HG03175 (cell line): Measurements from ENCODE around the gene CHST9.
"Not testable (repeated sequence)": the region's sequence is repeated elsewhere in the genome, so short reads cannot be mapped to it uniquely, and the experiment has no call there.

Source experiments
- ATAC-seq: cut with Tn5 transposase; IDR thresholded peaks from one replicate; pipeline ENCODE4 v1.9.1; 2021; ENCODE audit warnings: mild to moderate bottlenecking, moderate library complexity; ENCODE audit not compliant: unreplicated experiment

CHST9 gene

DNA sequence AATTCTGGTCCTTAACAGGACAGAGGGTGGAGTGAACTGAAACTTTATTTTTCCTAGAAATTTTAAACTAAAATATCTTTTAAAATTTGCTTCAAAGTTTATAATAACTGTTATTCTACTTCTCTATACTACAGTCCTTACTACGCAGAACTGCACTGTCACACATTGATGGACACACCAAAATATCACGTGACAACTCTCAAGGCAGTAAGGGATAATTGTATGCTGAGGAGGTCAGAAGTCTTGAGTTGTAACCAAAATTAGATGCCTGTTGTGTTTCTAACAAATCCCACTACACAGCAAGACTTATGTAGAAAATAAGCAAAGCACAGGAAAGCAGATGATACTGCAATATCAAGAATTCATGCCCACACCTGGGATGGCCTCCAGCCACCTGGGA is 76.3 kb downstream of the CHST9 start:
- no peak for ATAC-seq

DNA sequence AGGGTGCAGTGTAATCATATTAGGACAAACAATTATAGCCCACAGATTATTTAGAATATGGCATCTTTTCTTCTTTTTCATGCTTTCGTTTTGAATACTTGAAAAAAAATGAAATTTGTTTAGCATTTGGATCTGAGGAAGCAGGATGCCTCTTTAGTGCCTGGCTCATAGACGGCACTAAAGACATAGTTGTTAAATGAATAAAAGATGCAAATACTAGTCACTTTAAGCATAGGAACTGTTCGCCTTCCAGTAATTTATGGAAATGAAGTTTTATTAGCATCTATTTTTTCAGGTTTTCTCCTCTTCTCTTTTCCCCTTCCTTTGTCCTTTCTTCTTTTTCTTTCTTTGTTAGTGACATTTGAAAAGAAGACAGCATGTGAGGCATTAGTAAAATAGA is 80.4 kb downstream of the CHST9 start:
- no peak for ATAC-seq

DNA sequence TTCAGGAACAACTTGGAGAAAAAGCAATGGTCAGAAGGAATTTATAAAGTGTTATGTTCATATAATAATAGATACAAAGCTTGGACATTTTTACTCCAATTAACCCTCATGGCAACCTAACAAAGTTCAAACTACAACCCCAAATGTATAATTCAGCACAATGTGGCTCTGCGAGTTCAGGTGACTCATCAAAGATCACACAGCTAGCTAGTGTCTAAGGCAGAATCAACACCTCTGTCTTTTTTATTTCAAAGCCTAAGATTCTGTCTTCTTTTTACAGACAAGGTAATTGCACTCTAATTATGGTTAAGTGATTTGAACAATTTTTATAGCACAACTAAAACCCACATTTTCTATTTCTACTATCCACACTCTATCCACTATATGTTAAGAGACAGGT is 90.5 kb downstream of the CHST9 start:
- ATAC-seq, result no peak

DNA sequence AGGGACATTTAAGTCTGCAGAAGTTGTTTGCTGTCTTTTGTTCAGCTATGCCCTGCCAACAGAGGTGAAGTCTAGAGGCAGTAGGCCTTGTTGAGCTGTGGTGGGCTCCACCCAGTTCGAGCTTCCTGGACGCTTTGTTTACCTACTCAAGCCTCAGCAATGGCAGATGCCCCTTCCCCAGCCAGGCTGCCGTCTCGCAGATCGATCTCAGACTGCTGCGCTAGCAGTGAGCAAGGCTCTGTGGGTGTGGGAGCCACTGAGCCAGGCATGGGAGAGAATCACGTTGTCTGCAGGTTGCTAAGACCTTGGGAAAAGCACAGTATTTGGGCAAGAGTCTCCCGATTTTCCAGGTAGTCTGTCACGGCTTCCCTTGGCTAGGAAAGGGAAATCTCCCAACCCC is 91.8 kb downstream of the CHST9 start:
- not testable (repeated sequence) for ATAC-seq

DNA sequence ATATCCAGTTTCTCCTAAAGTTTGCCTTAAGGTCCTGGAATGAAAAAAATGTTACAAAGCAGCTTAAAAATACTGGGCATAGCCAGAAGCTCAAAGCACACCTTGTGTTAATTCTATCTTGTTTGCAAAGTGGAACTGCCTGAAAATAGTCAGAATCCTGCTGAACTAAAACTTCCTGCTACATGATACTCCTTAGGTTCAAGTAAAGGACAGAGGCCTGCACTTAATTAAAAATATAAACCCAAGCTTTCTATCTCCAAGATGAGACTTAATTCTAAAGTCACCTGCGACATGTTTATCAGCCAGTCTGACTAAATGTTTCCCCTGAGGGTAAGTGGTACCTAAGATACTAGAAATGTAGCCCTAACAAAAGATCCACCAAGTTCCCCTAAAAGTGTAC is 103.4 kb downstream of the CHST9 start:
- ATAC-seq, result no peak

DNA sequence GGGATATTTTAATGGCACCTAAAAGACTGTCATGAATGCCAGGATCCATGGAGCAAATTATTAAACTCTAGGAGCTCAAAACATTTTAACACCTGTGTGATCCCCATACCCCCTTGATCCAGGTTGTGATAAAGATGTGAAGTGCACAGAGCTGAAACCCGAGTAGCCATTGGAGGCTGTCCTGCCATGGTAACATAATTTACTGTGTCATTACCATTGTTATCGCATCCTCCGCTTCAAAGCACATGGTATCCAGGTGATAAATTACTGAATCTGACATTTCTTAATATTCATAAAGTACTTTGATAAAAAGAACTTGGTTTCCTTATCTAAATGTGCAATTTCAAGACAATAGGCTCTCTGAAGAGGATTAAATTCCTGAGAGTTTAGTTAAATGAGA is 109.3 kb downstream of the CHST9 start:
- no peak for ATAC-seq

DNA sequence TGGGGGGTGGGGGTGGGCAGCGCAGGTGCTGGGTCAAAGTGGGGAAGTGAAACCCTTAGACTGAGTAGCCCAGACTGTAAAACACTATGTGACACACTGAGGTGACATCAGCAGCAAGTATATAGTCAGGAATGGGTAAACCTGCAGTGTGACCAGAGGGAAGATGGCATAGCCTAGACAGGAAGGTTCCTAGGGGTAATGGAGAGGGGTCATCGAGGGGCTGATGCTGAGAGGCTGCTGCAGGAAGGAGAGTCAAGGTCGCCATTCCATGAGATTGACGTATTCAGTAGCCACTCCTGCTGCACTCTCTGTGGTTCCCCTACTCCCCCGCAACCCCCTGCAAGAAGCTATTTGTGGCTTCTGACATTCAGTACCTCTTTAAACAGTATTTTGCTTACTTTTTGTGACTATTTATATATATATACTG is 111.7 kb downstream of the CHST9 start:
- ATAC-seq, result peak; percentile 97

DNA sequence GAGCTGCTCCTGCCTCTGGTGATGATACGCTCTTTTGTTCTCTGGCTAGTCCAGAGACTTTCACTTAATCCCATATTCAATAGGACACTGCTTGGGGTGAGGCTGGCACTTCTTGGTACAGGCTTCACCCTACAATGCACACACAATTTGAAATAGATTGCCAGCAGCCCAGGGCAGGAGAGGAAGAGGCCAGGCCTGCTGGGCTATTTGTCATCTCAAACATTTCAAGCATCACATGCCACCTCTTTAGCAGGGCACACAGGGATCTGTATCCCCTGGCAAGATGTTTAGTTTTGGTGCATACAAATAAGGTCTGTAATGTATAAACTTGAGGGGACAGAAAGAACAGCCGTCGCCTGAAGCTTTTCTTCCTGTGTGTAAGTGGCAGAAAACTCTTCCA is 120.4 kb downstream of the CHST9 start:
- ATAC-seq, result no peak

DNA sequence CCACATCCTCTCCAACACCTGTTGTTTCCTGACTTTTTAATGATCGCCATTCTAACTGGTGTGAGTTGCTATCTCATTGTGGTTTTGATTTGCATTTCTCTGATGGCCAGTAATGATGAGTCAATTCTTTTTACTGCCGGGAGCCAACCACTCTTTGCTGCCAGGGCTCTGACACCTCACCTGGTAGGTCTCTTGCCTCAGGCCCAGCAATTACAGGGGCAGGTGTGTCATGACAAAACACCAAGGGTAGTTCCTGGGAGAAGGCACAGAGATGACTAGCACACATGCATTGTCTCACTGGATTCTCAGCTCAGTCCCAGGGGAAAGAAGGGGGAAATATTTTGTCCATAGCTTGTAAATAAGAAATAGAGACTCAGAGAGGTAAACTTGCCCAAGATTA is 122.3 kb downstream of the CHST9 start:
- no peak for ATAC-seq

DNA sequence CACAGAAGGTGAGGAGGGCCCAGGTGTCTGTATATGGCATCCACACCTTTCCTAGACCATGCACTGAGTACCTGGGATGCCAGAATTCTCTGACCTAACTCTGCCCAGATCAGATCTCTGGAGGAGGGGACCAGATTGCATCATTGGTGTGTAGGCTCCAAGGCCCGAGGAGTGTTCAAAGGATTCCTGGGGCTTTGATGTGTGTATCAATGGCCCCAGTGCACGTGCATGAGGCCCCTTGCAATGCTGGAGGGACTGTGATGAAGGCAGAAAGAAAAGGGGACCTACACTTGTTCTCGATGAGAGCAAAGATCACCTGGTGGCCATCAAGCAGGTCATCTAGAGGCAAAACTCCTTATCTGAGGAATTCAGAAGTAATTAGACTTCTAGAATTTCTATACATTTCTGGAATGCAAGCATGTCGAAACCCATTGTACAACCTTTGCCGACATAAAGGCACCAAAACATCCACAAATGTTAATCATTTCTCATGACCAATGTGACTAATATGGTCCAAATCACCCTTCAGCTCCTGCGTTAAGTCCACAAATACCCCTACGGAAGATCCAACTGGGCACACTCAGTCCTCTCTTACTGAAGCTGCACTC is 123.5 kb downstream of the CHST9 start:
- no peak for ATAC-seq

DNA sequence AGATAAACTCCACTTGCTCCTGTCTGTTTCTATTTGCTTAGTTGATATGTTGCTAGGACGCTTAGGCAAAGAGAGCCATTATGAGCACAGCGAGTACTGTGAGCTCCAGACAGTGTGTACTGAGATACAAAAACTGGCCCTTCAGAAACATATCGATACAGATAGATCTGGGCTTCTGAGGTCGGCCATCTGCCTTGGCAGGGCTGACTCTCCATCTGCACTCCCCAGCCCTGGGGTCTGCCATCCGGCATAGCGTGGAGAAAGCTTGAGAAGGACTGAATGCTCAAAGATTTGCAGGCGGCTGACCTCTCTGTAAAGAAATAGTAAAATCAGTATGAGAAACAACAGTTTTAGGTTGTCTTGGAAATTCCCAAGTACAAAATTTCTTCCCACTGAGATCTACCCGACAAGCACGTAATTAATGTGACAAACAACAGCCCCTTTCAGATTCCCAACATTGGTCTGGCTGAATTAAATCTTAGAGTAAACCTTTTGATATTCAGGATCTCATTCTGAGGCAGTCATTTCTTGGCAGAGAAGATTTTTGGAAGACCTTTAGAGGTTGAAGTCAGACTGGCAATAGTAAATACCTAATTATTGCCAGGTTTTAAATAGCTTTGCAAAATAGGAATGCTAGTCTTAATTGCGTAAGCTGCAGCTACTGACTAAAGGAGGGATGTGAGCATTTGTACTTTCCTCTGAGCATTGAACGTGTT is 127.4 kb downstream of the CHST9 start:
- ATAC-seq, result no peak

DNA sequence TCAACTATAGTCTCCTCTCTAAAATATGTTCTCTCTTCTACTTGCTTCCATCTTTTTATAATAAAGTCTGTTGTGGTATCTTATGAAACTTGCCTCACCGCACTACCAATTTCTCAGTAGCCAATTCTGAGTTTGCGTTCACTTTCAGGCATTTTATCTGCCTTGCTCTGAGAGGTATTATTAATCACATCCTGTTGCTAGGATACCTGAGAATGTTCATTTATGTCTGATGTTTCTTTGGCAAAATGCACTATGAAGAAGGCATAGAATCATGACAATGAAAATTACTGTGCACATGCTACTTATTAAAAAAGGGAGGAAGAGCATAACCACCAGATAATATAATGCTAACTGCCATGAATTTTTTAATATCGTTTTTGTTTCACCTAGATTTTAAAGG is 130.2 kb downstream of the CHST9 start:
- no peak for ATAC-seq

DNA sequence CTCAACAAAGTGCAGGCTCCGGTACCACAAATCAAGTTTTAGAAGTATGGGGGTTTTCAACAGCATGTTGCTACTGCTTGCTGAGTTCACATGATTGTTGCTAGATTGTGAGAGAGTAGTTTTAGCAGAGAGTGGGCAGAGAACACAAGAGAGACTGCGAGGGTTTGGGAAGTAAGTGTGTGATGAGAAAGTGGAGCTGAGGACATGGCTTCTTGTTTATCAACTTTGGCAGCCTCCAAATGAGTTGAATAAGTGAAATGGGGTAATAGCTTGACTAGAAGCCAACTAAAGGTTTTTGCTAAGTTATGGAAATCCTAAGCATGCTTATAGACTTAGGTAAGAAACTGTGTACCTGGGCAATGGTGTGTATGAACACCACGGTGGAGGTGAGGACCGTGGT is 135.1 kb downstream of the CHST9 start:
- no peak for ATAC-seq

DNA sequence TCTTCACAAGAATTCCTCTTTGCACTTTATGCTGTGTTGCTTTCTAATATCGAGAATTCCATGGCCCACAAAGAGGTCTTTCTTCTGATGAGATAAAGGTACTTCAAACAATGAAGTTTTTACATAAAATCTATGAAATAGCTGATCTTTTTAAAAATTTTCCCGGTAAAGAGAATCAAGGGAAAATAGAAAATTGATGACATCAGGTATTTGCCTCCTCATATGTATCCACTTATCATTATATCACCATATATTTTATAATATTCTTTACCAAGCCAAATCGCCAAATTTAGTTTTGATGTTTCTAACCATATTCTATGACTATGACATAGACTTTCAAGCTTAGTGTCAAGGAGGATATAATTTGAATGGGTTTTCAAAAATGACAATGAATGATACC is 139.8 kb downstream of the CHST9 start:
- no peak for ATAC-seq

DNA sequence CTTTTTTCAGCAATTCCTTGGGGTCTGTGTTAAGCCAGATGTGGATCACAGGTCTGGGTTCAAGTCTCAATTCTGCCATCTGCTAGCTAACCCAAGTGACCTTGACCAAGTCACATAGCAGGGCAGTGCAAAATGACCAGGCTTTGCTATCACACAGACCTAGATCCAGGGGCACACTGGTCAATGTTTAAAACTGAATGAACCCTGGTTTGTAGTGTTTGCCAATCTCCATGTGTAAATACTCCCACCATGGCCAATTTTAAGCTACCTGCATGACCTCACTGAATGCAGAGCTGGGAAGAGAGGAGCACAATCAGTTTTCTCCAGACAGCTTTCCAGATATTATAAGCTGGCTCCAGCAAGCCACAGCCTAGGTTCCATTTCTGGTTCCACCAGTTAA is 142.9 kb downstream of the CHST9 start:
- ATAC-seq, result no peak

DNA sequence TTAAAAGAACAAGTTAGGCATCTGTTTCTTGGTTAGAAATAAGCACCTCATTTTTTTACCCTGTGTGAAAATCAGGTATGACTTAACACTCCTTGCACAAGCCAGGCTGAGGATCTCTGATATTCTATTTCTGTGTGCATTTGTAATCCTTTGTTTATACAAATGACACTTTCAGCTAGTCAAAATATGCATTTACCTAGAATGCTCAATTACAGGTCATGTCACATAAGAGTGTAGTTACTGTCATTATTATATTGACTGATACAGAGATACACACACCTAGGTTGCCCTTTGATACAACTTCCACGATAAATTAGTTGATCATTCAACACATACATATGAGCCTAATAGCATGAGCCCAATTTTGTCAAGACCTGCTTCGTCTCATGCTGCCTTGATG is 144.3 kb downstream of the CHST9 start:
- ATAC-seq, result no peak

DNA sequence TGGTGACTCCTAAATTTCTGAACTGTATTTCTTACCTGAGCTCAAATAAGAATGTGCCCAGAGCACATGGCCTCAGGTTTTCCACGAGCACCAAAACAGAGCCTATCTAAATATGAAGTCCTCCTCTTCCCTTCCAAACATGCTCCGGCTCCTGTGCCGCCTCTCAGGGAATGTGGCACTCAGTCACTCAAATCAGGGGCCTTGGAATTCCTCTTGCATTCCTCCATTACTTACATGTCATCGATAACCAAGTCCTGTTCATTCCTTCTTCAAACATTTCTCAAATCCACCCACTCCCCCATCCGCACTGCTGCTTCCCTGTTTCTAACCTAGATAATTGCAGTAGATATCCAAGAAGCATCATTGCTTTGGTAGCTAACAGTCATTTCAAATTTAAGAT is 151.4 kb downstream of the CHST9 start:
- ATAC-seq, result no peak

DNA sequence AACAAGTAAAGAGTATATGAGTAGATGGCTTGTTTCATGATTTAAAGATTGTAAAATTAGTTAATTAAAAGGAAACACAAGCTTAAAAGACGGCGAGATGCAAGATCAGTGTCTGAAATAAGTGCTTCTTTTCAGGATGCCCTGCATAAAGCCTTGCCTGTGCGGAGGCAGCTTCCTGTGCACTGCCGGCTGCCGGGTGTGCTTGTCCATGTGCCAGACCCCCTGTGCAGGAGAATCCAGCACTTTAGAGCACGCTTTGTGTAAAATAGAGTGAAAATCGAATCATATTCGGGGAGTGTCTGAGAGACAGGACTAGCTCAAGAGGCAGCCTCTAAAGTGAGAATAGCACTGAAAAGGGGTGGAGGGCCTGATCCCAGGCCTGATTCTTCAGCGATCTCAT is 154.7 kb downstream of the CHST9 start:
- ATAC-seq, result no peak

DNA sequence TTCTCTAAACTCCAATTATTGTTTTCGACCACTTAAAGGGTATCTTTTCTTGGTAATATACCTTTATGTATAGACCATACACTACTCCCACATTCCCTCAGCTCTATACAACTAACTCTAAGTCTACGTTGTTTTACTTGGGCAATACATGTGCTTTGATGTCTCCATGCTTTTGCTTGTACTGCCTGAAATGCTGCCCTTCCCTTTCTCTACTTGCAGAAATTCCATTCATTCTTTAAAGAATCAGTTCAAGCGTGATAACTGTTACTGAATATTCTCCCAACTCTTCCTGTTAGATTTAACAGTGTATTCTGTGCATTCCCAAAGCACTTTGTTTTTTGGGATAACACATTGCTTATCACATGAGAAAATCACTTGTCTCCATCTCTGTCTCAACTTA is 162.6 kb downstream of the CHST9 start:
- no peak for ATAC-seq

DNA sequence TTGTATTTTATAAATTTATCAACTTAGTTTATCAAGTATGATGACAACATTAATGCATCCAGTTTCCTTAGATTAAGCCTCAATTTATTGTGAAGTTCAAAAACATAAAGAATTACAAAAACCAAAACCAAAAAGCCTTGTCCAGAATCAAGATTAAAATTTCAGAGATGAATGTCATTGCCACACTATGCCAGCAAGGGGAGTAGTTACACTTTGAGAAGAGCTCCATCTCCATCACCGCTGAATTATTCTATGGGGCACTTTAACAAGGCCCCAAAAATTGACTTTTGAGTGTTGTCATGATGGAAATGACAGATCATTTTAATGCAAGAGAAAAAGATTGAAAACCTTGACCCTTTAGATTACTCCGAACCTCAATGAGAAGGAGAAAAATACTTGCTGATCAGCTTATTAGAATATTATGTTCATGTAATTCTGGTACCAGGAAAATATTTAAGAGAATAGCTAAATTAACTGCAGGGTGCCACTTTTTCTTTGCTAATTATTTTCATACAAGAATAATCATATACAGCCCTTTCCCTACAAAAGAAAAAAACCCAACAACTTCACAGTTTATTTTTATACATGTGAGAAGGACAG is 167.1 kb downstream of the CHST9 start:
- no peak for ATAC-seq

DNA sequence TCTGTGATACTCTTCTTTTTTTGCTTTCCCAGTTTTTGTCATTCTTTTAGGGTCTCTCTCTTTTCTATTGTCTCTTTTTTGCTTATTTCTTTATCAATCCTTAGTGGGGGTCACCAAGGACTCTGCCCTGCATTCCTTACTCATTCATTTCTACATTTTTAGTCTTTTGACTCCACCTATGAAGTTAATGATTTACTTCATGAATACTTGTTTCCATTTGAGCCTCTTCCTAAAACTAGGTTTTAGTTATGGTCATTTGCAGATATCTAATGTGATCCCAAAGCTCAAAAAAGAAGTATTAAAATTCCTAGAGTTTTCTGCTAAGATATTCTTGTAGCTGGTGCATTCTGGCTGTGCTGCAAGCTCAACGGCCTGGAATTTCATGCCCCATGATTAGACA is 170.3 kb downstream of the CHST9 start:
- no peak for ATAC-seq

DNA sequence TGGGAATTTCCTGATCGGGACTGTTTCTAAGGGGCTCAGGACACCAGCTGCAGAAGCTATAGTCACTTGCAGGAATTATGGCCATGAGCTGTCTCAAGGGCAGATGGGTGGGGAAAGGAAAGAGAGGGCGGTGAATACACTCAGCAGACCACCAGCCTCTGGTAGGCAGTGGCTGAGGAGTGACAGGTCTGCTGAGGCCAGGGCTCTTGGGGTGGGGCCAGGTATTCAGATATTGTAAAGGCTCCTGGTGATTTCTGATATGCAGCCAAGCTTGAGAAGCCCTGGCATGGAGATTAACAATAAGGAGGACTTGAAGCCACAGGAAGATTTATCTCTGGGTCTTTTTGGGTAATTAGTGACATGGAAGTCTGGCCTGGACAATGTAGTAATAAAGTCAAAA is 174.3 kb downstream of the CHST9 start:
- ATAC-seq, result no peak

DNA sequence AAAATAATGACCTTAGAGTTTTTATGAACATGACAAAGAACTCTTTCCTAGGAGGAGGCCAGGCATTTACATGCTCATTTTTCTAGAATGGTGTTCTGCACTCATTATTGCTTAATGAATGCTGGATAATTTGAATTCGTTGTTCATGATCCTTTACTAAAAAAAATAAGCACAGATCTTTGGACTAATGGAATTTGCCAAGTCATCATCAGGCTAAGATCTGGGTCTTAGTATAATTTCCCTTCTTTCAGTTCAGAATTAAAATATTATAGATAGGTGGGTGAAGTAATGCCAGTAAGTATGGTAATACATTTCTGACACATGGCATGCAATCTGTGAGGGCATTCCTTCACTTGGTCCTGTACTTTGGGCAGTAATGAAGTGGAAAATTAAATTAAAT is 175.8 kb downstream of the CHST9 start:
- ATAC-seq, result no peak
